Neutrophil (primary cell): ENCODE data around the gene ADGB.

ENCODE experiments used
- H3K27ac ChIP-seq: fragments of 200-600 bp; sonication (generic); 2 replicates; pipeline ENCODE4 v1.5.1; 2016; ENCODE audit warnings: mild to moderate bottlenecking, moderate library complexity
- H3K27me3 ChIP-seq: fragments of 200-600 bp; sonication (generic); 2 replicates; pipeline ENCODE4 v1.6.0; 2016; ENCODE audit warnings: mild to moderate bottlenecking
- H3K36me3 ChIP-seq: fragments of 200-600 bp; sonication (generic); 2 replicates; pipeline ENCODE4 v1.5.1; 2017
- H3K4me1 ChIP-seq, 2 experiments: fragments of 200-600 bp in 1 of 2; sonication (generic) in 1 of 2; 1 replicate in 1 of 2; 2 replicates in 1 of 2; pipeline versions ENCODE4 v1.5.1 to v1.6.1; 2013 to 2016; ENCODE audit warnings: low read depth in 1 of 2, low read length in 1 of 2, mild to moderate bottlenecking in 1 of 2, moderate library complexity in 1 of 2; ENCODE audit not compliant: control insufficient read depth in 1 of 2, insufficient read depth in 1 of 2
- H3K4me3 ChIP-seq, 2 experiments: fragments of 200-600 bp in 1 of 2; sonication (generic) in 1 of 2; 1 replicate in 1 of 2; 2 replicates in 1 of 2; pipeline ENCODE4 v1.5.1; 2013 to 2016; ENCODE audit warnings: low read depth in 1 of 2, low read length in 1 of 2, mild to moderate bottlenecking in 1 of 2, moderate library complexity in 1 of 2
- H3K9me3 ChIP-seq: fragments of 200-600 bp; sonication (generic); 2 replicates; pipeline ENCODE4 v1.5.1; 2016
- CTCF ChIP-seq: fragments of 200-600 bp; sonication (generic); IDR thresholded peaks from 2 replicates; pipeline ENCODE4 v1.5.1; 2016; ENCODE audit warnings: antibody characterized with exemption

ADGB gene

DNA sequence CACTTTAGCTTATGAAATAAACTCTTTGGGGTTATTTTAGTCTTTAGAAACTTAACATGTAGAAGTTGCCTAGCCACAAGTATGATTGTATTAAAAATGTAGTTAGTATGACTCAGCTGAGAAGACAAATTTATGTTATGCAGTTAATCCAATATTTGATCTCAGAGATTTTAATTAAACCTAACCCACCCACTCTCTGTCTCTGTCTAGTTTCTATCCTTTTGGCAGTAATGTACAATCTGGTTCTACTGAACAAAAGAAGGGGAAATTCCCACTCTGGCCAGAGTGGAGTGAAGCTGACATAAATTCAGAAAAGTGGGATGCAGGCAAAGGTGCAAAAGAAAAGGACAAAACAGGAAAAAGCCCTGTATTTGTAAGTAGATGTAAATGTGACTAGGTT is 36.4 kb downstream of the ADGB start:
- H3K27ac ChIP-seq: no peak overlapping the region
- H3K4me1 ChIP-seq: no peaks in the 10 kb centered on the region
- no peak overlapping the region for H3K4me3 ChIP-seq
- H3K36me3 ChIP-seq: no peaks in the 10 kb centered on the region
- TF ChIP-seq CTCF: no peak
- no peaks in the 10 kb centered on the region for H3K27me3 ChIP-seq
- H3K9me3 ChIP-seq: no peaks in the 10 kb centered on the region

DNA sequence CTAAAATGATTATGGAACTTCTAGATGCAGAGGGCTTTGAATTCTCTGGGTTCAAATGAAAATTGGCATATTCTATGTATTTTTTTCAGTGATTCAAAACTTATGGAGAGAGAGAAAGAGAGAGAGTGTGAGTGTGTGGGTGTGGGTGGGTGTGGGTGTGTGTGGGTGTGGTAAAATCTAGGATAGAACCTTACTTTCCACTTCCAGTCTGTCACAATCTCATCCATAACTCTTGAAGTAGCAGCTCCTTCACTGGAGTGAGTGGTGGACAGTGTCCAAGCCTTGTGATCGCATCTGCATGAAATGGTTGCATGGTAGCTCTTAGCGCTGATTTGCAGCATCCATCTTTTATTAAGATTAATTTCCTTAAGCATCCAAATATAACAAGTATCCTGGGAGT is 37.7 kb downstream of the ADGB start:
- Histone ChIP-seq H3K4me3 (no peak overlapping the region), H3K36me3 (no peaks in the 10 kb centered on the region), H3K27ac (no peak overlapping the region), H3K27me3 (no peaks in the 10 kb centered on the region), H3K9me3 (no peaks in the 10 kb centered on the region), H3K4me1 (no peaks in the 10 kb centered on the region)
- no peak for TF ChIP-seq CTCF

GRCh38 chr6:146642921-146643320 is 44.1 kb downstream of the ADGB start:
- Histone ChIP-seq H3K4me3 (no peak overlapping the region), H3K27me3 (no peaks in the 10 kb centered on the region), H3K4me1 (no peaks in the 10 kb centered on the region), H3K27ac (no peak overlapping the region), H3K9me3 (no peaks in the 10 kb centered on the region), H3K36me3 (no peaks in the 10 kb centered on the region)
- no peak for TF ChIP-seq CTCF

- H3K4me3 ChIP-seq: no peak overlapping the region
- no peak for TF ChIP-seq CTCF
- no peaks in the 10 kb centered on the region for H3K4me1 ChIP-seq
- H3K27ac ChIP-seq: no peak overlapping the region
- H3K36me3 ChIP-seq: no peaks in the 10 kb centered on the region
- no peaks in the 10 kb centered on the region for H3K27me3 ChIP-seq
- no peaks in the 10 kb centered on the region for H3K9me3 ChIP-seq
These were observed 52.2 kb downstream of the ADGB start for GRCh38 chr6:146650799-146651481.

- no peaks in the 10 kb centered on the region for H3K4me1 ChIP-seq
- TF ChIP-seq CTCF: no peak
- no peaks in the 10 kb centered on the region for H3K9me3 ChIP-seq
- H3K27ac ChIP-seq: no peak overlapping the region
- no peaks in the 10 kb centered on the region for H3K36me3 ChIP-seq
- H3K27me3 ChIP-seq: no peaks in the 10 kb centered on the region
- H3K4me3 ChIP-seq: no peak overlapping the region
These were observed 52.7 kb downstream of the ADGB start for GRCh38 chr6:146651482-146651863.
